Measurements from ENCODE around the gene NCF2.
"Not testable (repeated sequence)": the region's sequence is repeated elsewhere in the genome, so short reads cannot be mapped to it uniquely, and the experiment has no call there.

Gene NCF2

GRCh38 chr1:183590244-183591191 lies at the start of gene NCF2:
Gene NCF2 (minus strand): TSS chr1:183590459. CDS start chr1:183590329, 130 bp downstream.
- peak in 1 of 3 experiments; percentile 19 for DNase-seq (ENCODE audit: low read depth in 2 of 3, low spot score in 2 of 3)

DNA sequence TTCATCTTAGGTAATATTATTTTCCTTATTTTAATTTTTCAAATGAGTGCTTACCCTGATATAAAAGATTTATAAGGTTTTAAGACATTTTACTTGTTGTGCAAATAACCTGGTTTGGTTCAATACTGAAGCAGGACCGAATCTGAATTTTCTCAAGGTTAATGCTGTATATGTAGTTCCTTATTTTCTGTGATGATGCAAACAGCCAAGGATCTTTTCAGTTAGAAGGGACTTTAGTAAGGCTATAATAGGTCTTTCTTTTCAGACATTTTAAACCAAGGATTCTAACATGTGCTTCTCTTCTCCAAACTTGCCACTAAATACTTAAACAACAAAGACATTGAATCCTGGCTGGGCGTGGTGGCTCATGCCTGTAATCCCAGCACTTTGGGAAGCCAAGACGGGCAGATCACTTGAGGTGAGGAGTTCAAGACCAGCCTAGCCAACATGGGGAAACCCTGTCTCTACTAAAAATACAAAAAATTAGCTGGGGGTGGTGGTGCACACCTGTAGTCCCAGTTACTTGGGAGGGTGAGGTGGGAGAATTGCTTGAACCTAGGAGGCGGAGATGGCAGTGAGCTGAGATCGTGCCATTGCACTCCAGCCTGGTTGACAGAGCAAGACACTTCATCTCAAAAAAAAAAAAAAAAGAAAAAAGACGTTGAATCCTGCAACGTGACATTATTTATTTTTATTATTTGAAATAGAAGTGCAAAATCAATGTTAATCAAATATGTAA lies 48.6 kb upstream of the NCF2 start:
- DNase-seq (ENCODE audit: low read depth in 2 of 3, low spot score in 2 of 3) = no peak

- no peak for DNase-seq (ENCODE audit: low read depth in 2 of 3, low spot score in 2 of 3)
Observed at GRCh38 chr1:183636783-183637182, 46.5 kb upstream of the NCF2 start.

DNA sequence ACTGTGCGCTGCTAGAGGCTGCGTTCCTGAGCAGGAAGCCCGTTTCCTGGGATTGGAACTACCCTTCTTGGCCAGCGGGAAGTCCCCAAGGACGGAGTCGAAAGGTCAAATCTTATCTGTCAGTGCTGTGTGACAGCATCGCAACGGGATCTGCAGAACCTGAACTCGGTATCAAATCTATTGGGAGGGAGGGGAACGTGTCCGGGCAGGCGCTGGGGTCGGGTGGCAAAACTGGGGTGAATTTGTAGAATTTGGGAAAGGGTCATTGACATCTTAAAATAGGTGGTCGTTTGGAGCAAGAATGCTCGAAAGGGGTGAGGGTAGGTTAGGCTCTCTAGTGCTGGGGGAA lies 46.0 kb upstream of the NCF2 start:
- no peak for DNase-seq (ENCODE audit: low read depth in 2 of 3, low spot score in 2 of 3)

GRCh38 chr1:183635606-183636333 lies 45.5 kb upstream of the NCF2 start, which contains the start of gene ARPC5:
Gene ARPC5 (minus strand): TSS chr1:183635783. CDS start chr1:183635659, 124 bp downstream.
- DNase-seq (ENCODE audit: low read depth in 2 of 3, low spot score in 2 of 3) = peak; percentile 93 to 95 (median 94)

- DNase-seq (ENCODE audit: low read depth in 2 of 3, low spot score in 2 of 3) = peak in 1 of 3 experiments; percentile 23
Observed at GRCh38 chr1:183635099-183635605, 44.9 kb upstream of the NCF2 start.

GRCh38 chr1:183634429-183635065 lies 44.3 kb upstream of the NCF2 start:
- no peak for DNase-seq (ENCODE audit: low read depth in 2 of 3, low spot score in 2 of 3)

- DNase-seq (ENCODE audit: low read depth in 2 of 3, low spot score in 2 of 3) = no peak
Observed at GRCh38 chr1:183633676-183634343, 43.6 kb upstream of the NCF2 start.

GRCh38 chr1:183632964-183633363 lies 42.7 kb upstream of the NCF2 start:
- no peak for DNase-seq (ENCODE audit: low read depth in 2 of 3, low spot score in 2 of 3)

- no peak for DNase-seq (ENCODE audit: low read depth in 2 of 3, low spot score in 2 of 3)
Observed at GRCh38 chr1:183632114-183632513, 41.9 kb upstream of the NCF2 start.

GRCh38 chr1:183630748-183631147 lies 40.5 kb upstream of the NCF2 start:
- DNase-seq (ENCODE audit: low read depth in 2 of 3, low spot score in 2 of 3) = no peak

DNA sequence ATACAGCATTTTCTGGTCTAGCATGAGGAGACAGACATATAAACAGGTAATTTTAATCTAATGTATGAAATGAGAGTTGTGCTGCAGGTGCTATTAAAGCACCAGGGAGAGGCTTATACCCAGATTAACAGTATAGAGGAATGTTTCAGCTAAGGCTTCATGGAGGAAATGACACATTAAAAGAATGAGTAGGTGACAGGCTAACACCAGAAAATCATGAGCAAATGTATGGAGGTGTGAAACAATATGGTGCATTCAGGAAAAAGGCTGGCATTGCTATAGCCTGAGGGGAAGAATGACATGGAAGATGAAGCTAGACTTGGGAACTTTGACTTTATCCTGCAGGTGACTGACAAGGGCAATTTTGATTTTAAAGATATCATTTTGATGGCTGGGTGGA lies 38.3 kb upstream of the NCF2 start:
- DNase-seq (ENCODE audit: low read depth in 2 of 3, low spot score in 2 of 3) = no peak

DNA sequence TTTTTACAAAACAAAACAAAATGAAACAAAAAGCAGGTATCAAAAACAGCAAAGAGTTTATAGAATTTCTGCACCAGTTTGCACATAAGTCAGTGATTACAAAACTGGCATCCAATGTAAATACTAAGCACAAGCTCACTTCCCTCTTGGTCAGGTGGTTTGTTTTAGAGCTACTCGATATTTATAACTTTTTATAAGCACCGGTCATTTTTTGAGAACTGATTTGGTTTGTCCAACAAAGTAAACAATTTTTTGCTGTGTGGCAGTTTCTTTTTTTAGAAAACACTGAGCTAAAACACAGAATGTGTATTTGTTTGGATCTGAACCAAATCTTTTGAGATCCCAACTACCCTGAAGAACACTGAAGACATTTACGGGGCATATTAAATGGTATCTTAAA lies 36.0 kb upstream of the NCF2 start:
- not testable (repeated sequence) for DNase-seq (ENCODE audit: low read depth in 2 of 3, low spot score in 2 of 3)

- no peak for DNase-seq (ENCODE audit: low read depth in 2 of 3, low spot score in 2 of 3)
Observed at GRCh38 chr1:183622884-183623785, 32.9 kb upstream of the NCF2 start.

DNA sequence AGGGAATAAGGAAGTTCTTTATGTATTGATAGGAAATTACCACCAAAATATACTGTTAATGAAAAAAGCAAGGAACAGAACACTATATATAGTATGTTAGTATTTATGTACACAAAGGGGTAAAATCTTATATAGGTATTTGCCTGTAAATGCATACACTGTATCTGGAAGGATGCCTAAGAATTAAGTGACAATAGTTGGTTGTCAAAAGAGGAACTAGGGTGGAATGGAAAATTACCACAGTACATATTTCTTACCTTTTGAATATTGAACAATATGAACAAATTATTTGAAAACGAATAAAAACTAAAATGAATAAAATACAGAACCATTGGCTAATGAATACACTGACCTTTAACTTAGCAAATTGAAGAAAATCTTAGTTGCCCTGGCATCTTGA lies 31.8 kb upstream of the NCF2 start:
- DNase-seq (ENCODE audit: low read depth in 2 of 3, low spot score in 2 of 3) = no peak

GRCh38 chr1:183620311-183620710 lies 30.1 kb upstream of the NCF2 start:
- no peak for DNase-seq (ENCODE audit: low read depth in 2 of 3, low spot score in 2 of 3)

GRCh38 chr1:183619781-183620180 lies 29.5 kb upstream of the NCF2 start:
- no peak for DNase-seq (ENCODE audit: low read depth in 2 of 3, low spot score in 2 of 3)

- DNase-seq (ENCODE audit: low read depth in 2 of 3, low spot score in 2 of 3) = not testable (repeated sequence)
Observed at GRCh38 chr1:183618202-183618601, 27.9 kb upstream of the NCF2 start.

DNA sequence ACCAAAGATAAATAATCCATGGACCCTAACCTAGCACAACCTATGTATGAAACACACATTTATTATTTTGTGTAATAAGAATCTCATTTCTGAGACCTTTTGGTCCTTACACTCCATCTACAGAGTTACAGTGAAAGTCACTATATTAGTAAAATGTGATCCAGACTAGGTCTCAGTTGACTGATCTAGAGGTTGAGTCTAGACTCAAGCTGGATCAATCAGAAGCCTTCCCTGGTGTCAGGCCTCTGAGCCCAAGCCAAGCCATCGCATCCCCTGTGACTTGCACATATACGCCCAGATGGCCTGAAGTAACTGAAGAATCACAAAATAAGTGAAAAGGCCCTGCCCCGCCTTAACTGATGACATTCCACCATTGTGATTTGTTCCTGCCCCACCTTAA lies 22.7 kb upstream of the NCF2 start:
- DNase-seq (ENCODE audit: low read depth in 2 of 3, low spot score in 2 of 3) = not testable (repeated sequence)

All from activated CD8-positive, alpha-beta memory T cell treated with anti-CD3 and anti-CD28 coated beads for 48 hours (primary cell).